Nephron progenitor cell (in vitro differentiated cells): ENCODE measurements around the gene PXK.

ENCODE experiments used
- DNase-seq: peaks from one replicate; pipeline ENCODE4 v3.0.0; 2021
- H3K27ac Mint-ChIP-seq: 2 replicates; pipeline ENCODE4 v1.8.0; 2021; ENCODE audit warnings: mild to moderate bottlenecking, moderate library complexity, mixed read lengths
- H3K27me3 Mint-ChIP-seq: 2 replicates; pipeline ENCODE4 v1.8.0; 2021; ENCODE audit warnings: mild to moderate bottlenecking, low read depth, mixed read lengths; ENCODE audit not compliant: poor library complexity
- H3K36me3 Mint-ChIP-seq: 2 replicates; pipeline ENCODE4 v1.8.0; 2021; ENCODE audit warnings: low read depth, mixed read lengths
- H3K4me1 Mint-ChIP-seq: 2 replicates; pipeline ENCODE4 v1.8.0; 2021; ENCODE audit warnings: mixed read lengths
- H3K4me3 Mint-ChIP-seq: 2 replicates; pipeline ENCODE4 v1.8.0; 2021; ENCODE audit warnings: mild to moderate bottlenecking, moderate library complexity, mixed read lengths
- H3K9me3 Mint-ChIP-seq: 2 replicates; pipeline ENCODE4 v1.8.0; 2021; ENCODE audit warnings: mild to moderate bottlenecking, moderate library complexity, mixed read lengths
- TF ChIP-seq, protein P1 (sequence below): fragments of 200-600 bp; sonication (generic); IDR thresholded peaks from 2 replicates; pipeline ENCODE4 v1.5.0; 2021; ENCODE audit warnings: antibody characterized with exemption

The PXK gene

GRCh38 chr3:58375254-58375653, 42.6 kb downstream of the PXK start:
- peaks cover 23% of the 10 kb centered on the region for H3K4me1 Mint-ChIP-seq
- TF ChIP-seq, protein P1, sequence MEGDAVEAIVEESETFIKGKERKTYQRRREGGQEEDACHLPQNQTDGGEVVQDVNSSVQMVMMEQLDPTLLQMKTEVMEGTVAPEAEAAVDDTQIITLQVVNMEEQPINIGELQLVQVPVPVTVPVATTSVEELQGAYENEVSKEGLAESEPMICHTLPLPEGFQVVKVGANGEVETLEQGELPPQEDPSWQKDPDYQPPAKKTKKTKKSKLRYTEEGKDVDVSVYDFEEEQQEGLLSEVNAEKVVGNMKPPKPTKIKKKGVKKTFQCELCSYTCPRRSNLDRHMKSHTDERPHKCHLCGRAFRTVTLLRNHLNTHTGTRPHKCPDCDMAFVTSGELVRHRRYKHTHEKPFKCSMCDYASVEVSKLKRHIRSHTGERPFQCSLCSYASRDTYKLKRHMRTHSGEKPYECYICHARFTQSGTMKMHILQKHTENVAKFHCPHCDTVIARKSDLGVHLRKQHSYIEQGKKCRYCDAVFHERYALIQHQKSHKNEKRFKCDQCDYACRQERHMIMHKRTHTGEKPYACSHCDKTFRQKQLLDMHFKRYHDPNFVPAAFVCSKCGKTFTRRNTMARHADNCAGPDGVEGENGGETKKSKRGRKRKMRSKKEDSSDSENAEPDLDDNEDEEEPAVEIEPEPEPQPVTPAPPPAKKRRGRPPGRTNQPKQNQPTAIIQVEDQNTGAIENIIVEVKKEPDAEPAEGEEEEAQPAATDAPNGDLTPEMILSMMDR = no peak
- no peak overlapping the region for H3K4me3 Mint-ChIP-seq
- H3K9me3 Mint-ChIP-seq = no peaks in the 10 kb centered on the region
- peaks cover 4% of the 10 kb centered on the region for H3K36me3 Mint-ChIP-seq
- H3K27ac Mint-ChIP-seq = peak overlapping the region; percentile 38
- H3K27me3 Mint-ChIP-seq = no peaks in the 10 kb centered on the region
- DNase-seq = no peak

DNA sequence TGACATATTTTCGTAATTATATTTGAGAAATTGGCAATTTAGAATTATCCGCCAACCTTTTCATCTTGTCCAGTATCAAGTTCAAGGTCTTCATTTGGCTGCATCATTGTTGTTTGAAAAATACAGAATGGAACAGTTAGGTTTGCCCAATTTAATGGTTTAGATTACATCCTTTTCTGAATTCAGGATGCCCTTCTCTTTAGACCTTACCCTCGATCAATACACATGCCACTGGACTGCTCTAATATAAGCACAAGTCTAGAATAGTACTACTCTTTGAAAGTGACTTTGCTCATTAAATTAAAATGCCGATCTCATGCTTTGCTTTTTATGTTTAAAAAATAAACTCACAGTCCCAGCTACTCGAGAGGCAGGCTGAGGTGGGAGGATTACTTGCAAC, 44.5 kb downstream of the PXK start:
- DNase-seq = no peak
- H3K36me3 Mint-ChIP-seq = peaks cover 4% of the 10 kb centered on the region
- H3K4me1 Mint-ChIP-seq = peaks cover 23% of the 10 kb centered on the region
- no peaks in the 10 kb centered on the region for H3K27me3 Mint-ChIP-seq
- peak overlapping the region; percentile 55 for H3K27ac Mint-ChIP-seq
- no peak overlapping the region for H3K4me3 Mint-ChIP-seq
- no peaks in the 10 kb centered on the region for H3K9me3 Mint-ChIP-seq
- TF ChIP-seq, protein P1 = no peak

- TF ChIP-seq, protein P1 = no peak
- H3K27ac Mint-ChIP-seq = peak overlapping the region; percentile 55
- peaks cover 4% of the 10 kb centered on the region for H3K36me3 Mint-ChIP-seq
- H3K4me1 Mint-ChIP-seq = peaks cover 23% of the 10 kb centered on the region
- H3K27me3 Mint-ChIP-seq = no peaks in the 10 kb centered on the region
- no peak for DNase-seq
- no peak overlapping the region for H3K4me3 Mint-ChIP-seq
- no peaks in the 10 kb centered on the region for H3K9me3 Mint-ChIP-seq
Measured at GRCh38 chr3:58377750-58378149, 45.1 kb downstream of the PXK start.

GRCh38 chr3:58379351-58380073, 46.8 kb downstream of the PXK start:
- H3K9me3 Mint-ChIP-seq = no peaks in the 10 kb centered on the region
- peak overlapping the region; percentile 9 for H3K27ac Mint-ChIP-seq
- no peaks in the 10 kb centered on the region for H3K36me3 Mint-ChIP-seq
- peaks cover 20% of the 10 kb centered on the region for H3K4me1 Mint-ChIP-seq
- DNase-seq = no peak
- no peak overlapping the region for H3K4me3 Mint-ChIP-seq
- no peaks in the 10 kb centered on the region for H3K27me3 Mint-ChIP-seq
- TF ChIP-seq, protein P1 = no peak

GRCh38 chr3:58383476-58383875, 50.8 kb downstream of the PXK start:
- H3K4me3 Mint-ChIP-seq = no peak overlapping the region
- H3K4me1 Mint-ChIP-seq = peaks cover 12% of the 10 kb centered on the region
- H3K27ac Mint-ChIP-seq = no peak overlapping the region
- TF ChIP-seq, protein P1 = no peak
- H3K36me3 Mint-ChIP-seq = no peaks in the 10 kb centered on the region
- DNase-seq = no peak
- no peaks in the 10 kb centered on the region for H3K27me3 Mint-ChIP-seq
- no peaks in the 10 kb centered on the region for H3K9me3 Mint-ChIP-seq

GRCh38 chr3:58383904-58384303, 51.2 kb downstream of the PXK start:
- H3K9me3 Mint-ChIP-seq = no peaks in the 10 kb centered on the region
- TF ChIP-seq, protein P1 = no peak
- peaks cover 16% of the 10 kb centered on the region for H3K4me1 Mint-ChIP-seq
- no peak for DNase-seq
- H3K36me3 Mint-ChIP-seq = no peaks in the 10 kb centered on the region
- no peak overlapping the region for H3K27ac Mint-ChIP-seq
- no peak overlapping the region for H3K4me3 Mint-ChIP-seq
- no peaks in the 10 kb centered on the region for H3K27me3 Mint-ChIP-seq
